Measurements from ENCODE around the gene DAP.
"Not testable (repeated sequence)": the region's sequence is repeated elsewhere in the genome, so short reads cannot be mapped to it uniquely, and the experiment has no call there.

Gene DAP

GRCh38 chr5:10668697-10669096 lies 92.3 kb downstream of the DAP start:
- DNase-seq: no peak

GRCh38 chr5:10667431-10668057 lies 93.5 kb downstream of the DAP start:
- DNase-seq: no peak

- DNase-seq: no peak
Measured at GRCh38 chr5:10666531-10667299, 94.3 kb downstream of the DAP start.

- no peak for DNase-seq
Measured at GRCh38 chr5:10665799-10666198, 95.2 kb downstream of the DAP start.

- not testable (repeated sequence) for DNase-seq
Measured at GRCh38 chr5:10664180-10664769, 96.8 kb downstream of the DAP start.

- DNase-seq: no peak
Measured at GRCh38 chr5:10663489-10664179, 97.4 kb downstream of the DAP start.

- DNase-seq: no peak
Measured at GRCh38 chr5:10662661-10663488, 98.2 kb downstream of the DAP start.

GRCh38 chr5:10662083-10662482 lies 99.0 kb downstream of the DAP start:
- no peak for DNase-seq

GRCh38 chr5:10661401-10661800 lies 99.6 kb downstream of the DAP start:
- DNase-seq: no peak

GRCh38 chr5:10660720-10661387 lies 100.2 kb downstream of the DAP start:
- DNase-seq: no peak

GRCh38 chr5:10660135-10660534 lies 100.9 kb downstream of the DAP start:
- no peak for DNase-seq

GRCh38 chr5:10658265-10658664 lies 102.8 kb downstream of the DAP start:
- no peak for DNase-seq

GRCh38 chr5:10655972-10656830 lies 104.8 kb downstream of the DAP start:
- no peak for DNase-seq

- DNase-seq: no peak
Measured at GRCh38 chr5:10655161-10655971, 105.7 kb downstream of the DAP start.

GRCh38 chr5:10654566-10654965 lies 106.5 kb downstream of the DAP start:
- no peak for DNase-seq

- no peak for DNase-seq
Measured at GRCh38 chr5:10653751-10654400, 107.2 kb downstream of the DAP start.

GRCh38 chr5:10653043-10653442 lies 108.0 kb downstream of the DAP start:
- no peak for DNase-seq

- no peak for DNase-seq
Measured at GRCh38 chr5:10652606-10653005, 108.4 kb downstream of the DAP start.

- no peak for DNase-seq
Measured at GRCh38 chr5:10652151-10652550, 108.9 kb downstream of the DAP start.

Measured in activated CD4-positive, alpha-beta T cell treated with anti-CD3 and anti-CD28 coated beads, Interleukin-2, amount 50 U/mL, for 1 hour (primary cell).